HK-2 (cell line): ENCODE data around the gene IQCC.
A peak's percentile ranks its signal among the peaks of the same experiment; 100 is the strongest.
"Not testable (repeated sequence)": the region's sequence is repeated elsewhere in the genome, so short reads cannot be mapped to it uniquely, and the experiment has no call there.

Experiments used
- DNase-seq: peaks from one replicate; pipeline ENCODE4 v3.0.0-alpha.2; 2018; ENCODE audit not compliant: unreplicated experiment

IQCC gene

GRCh38 chr1:32205401-32206370, at the start of gene IQCC:
Gene IQCC (plus strand): TSS chr1:32205671. CDS start chr1:32205682, 11 bp downstream.
- peak; percentile 84 for DNase-seq

- no peak for DNase-seq
These were observed 46.3 kb upstream of the IQCC start for GRCh38 chr1:32159189-32159588.

DNA sequence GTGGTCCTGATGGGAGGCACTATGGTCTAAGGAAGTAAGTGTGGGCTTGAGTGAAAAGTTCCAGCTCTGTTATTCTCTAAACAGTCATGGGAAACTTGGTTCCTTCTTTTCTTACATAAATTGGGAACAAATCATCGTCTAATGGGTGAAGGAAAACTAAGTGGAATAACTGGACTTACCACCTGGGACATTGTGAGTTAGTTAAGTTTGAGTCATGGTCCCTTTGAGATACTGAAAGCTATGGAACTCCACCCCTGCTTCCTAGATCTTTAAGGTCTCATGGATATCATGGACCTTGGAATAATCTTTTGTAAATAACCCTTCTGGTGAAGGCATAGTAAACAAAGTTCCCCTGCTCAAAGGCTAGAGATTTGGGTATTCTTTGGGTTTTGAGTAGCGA, 42.1 kb upstream of the IQCC start:
- DNase-seq = no peak

- not testable (repeated sequence) for DNase-seq
These were observed 39.8 kb upstream of the IQCC start for GRCh38 chr1:32165633-32166032.

DNA sequence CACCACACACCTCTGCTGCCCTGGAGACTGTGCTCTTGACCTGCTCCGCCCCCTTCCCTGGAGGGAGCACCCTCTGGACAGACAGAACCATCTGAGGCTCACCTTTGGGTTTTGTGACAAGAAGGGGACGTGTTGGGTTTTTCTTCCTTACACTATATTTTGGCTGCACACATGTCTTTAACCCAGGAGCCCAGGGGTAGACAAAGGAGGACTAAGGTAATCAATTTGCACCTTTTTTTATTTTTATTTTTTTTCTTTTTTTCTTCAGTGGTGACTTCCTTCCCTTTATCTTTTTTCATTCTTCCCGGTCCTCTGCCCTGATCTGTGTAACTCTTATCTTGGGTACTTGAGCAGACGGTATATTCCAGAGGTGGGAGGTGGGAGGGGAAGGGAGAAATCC, 34.5 kb upstream of the IQCC start:
- DNase-seq = no peak

DNA sequence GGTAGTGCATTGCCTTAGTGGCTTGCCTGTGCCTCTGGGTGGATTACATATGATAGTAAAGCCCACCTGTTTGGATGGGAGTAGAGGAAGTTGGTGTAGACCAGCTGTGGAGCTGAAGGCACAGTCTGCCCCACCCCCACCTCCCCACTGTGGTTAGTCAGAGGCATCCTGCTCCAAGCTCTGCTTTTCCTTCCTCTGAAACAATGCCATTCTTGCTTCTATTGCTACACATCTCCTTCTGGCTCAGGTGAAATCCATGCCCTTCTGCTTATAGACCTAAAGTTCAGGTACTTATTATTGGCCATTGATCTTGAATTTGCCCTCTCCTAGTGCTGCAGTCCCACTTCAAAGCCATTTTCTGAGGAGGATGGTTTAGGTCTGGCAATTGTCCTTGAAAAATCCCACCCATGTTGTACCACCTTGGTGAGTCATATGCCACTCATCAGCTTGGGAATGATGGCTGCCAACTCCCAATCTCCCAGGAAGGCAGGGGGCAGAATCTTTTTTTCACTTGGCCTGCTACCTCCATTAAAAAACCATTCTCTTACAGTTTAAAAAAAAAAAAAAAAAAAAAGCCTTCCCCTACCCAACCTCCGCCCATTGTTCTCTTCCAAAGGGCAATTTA, 32.7 kb upstream of the IQCC start:
- DNase-seq = no peak

GRCh38 chr1:32178380-32179192, 26.9 kb upstream of the IQCC start:
- DNase-seq = no peak

- no peak for DNase-seq
These were observed 26.4 kb upstream of the IQCC start for GRCh38 chr1:32179193-32179442.

DNA sequence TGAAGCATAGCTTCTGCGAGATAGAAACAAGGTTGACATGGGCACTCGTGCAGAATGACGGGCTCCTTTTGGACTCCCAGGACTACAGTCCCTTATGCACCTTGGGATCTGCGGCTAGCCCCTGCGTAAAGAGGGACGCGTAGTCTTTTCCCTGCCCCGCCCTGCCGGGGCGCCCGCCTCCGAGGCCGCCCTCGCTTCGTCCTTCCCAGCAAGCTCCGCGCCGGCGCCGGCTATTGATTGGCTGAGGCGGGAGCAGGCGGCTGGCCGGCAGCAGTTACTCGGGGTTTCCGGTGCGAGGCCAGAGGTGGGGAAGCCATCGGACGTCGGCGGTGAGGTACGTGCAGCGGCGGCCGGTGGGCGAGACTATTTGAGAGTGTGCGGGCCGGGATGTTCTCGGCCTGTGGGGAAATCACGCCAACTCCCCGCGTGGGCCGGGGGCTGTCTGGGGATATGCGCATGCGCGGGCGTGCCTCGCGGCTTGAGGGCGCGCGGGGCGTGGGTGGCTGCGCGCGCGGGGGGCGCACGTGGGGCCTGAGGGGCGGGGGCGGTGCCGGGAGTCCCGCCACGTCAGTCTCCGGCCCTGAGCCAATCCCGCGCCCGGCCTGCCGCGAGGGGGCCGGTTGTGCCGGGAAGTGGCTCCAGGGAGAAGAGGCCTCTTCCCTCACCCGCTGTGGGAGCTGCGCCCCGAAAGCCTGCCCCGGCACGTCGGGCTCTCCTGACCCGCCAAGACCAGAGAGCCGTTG, 25.9 kb upstream of the IQCC start, which contains the start of gene TXLNA:
Gene TXLNA (plus strand): TSS at position 233 of the 743 bp plus-strand sequence. CDS start 671 bp downstream, outside the sequence.
- peak; percentile 96 for DNase-seq

GRCh38 chr1:32180186-32181060, 25.0 kb upstream of the IQCC start:
- DNase-seq = peak; percentile 61

- no peak for DNase-seq
These were observed 24.4 kb upstream of the IQCC start for GRCh38 chr1:32181065-32181464.

- no peak for DNase-seq
These were observed 23.9 kb upstream of the IQCC start for GRCh38 chr1:32181563-32181962.

DNA sequence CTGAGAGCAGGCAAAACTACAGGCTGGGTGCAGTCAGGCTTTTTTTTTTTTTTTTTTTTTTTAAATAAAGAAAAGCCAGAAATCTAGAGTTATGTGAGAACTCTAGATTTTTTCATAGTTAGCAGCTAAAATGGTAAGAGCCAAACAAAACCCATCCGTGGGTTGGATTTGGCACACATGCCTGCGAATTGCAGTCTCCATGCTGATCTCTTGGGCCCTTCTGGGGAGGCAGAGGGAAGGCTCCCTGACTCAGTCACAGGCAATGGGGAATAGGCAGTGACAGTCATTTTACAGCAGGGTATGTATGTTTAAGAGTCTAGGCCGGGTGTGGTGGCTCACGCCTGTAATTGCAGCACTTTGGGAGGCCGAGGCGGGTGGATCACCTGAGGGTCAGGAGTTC, 23.4 kb upstream of the IQCC start:
- no peak for DNase-seq

GRCh38 chr1:32184650-32185049, 20.8 kb upstream of the IQCC start:
- DNase-seq = no peak

DNA sequence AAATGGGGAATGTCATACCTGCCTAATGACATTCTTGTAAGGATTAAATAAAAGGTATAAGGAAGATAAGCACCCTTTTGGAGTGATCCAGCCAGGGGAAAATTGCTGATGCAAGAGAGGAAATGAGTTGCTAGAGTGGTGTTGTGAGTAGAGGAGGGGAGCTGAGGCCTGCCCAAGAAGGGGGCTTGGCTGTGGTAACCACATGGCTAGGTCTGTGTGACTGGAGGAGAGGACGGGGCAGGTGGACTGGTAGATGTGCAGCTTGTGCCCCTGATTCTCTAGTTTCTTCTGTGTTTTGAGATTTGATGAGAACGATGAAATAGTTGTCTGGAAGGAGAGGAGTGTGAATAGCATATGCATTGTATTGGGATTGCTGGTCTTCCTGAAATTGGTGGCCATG, 19.4 kb upstream of the IQCC start:
- DNase-seq = no peak

- no peak for DNase-seq
These were observed 19.0 kb upstream of the IQCC start for GRCh38 chr1:32186491-32186890.

- no peak for DNase-seq
These were observed 17.6 kb upstream of the IQCC start for GRCh38 chr1:32187850-32188249.

GRCh38 chr1:32192220-32192948, 13.1 kb upstream of the IQCC start:
- DNase-seq = no peak

DNA sequence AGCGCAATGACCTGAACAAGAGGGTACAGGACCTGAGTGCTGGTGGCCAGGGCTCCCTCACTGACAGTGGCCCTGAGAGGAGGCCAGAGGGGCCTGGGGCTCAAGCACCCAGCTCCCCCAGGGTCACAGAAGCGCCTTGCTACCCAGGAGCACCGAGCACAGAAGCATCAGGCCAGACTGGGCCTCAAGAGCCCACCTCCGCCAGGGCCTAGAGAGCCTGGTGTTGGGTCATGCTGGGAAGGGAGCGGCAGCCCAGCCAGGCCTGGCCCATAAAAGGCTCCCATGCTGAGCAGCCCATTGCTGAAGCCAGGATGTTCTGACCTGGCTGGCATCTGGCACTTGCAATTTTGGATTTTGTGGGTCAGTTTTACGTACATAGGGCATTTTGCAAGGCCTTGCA, 10.5 kb upstream of the IQCC start:
- DNase-seq = no peak

GRCh38 chr1:32195531-32195930, 9.9 kb upstream of the IQCC start:
- no peak for DNase-seq
